Measurements from ENCODE around the gene MBD5. TPM values are rescaled to one million over a fixed set of nuclear protein-coding genes. Genes with fewer than 3 reads are reported as not detected.

The MBD5 gene
- total and polyA plus RNA-seq, 2 donors, result 13.3 to 13.4 TPM

- H3K4me1 ChIP-seq (ENCODE audit: control insufficient read depth in 2 of 2, insufficient read depth in 2 of 2, low read length in 2 of 2), result peaks cover 0 to 11% of the 10 kb centered on the region in 2 donors
- 65% methylated on average over 5 of the region's 5 CpGs for WGBS
- H3K9me3 ChIP-seq (ENCODE audit: control insufficient read depth in 2 of 2, insufficient read depth in 1 of 2, low read length in 1 of 2), result peaks cover 0 to 9% of the 10 kb centered on the region in 2 donors
- no peaks in the 10 kb centered on the region for H3K27me3 ChIP-seq (ENCODE audit: control insufficient read depth in 2 of 2, insufficient read depth in 1 of 2, low read length in 1 of 2)
- H3K36me3 ChIP-seq (ENCODE audit: control insufficient read depth in 2 of 2, insufficient read depth in 2 of 2, low read length in 1 of 2), result no peaks in the 10 kb centered on the region
- DNase-seq (ENCODE audit: low read depth in 6 of 9, low spot score in 9 of 9), result peak in 1 of 9 donors; percentile 40
- no peak overlapping the region for H3K27ac ChIP-seq (ENCODE audit: low read depth in 1 of 2, low read length in 1 of 2)
- no peak overlapping the region for H3K4me3 ChIP-seq (ENCODE audit: low read length in 2 of 2)
These were observed 537.0 kb downstream of the MBD5 start for GRCh38 chr2:148557844-148558436.

- Histone ChIP-seq H3K27ac (ENCODE audit: low read depth in 1 of 2, low read length in 1 of 2) (no peak overlapping the region), H3K27me3 (ENCODE audit: control insufficient read depth in 2 of 2, insufficient read depth in 1 of 2, low read length in 1 of 2) (no peaks in the 10 kb centered on the region), H3K36me3 (ENCODE audit: control insufficient read depth in 2 of 2, insufficient read depth in 2 of 2, low read length in 1 of 2) (no peaks in the 10 kb centered on the region), H3K9me3 (ENCODE audit: control insufficient read depth in 2 of 2, insufficient read depth in 1 of 2, low read length in 1 of 2) (peaks cover 0 to 9% of the 10 kb centered on the region in 2 donors), H3K4me3 (ENCODE audit: low read length in 2 of 2) (no peak overlapping the region), H3K4me1 (ENCODE audit: control insufficient read depth in 2 of 2, insufficient read depth in 2 of 2, low read length in 2 of 2) (no peaks in the 10 kb centered on the region)
- WGBS, result 97% methylated on average over 5 of the region's 5 CpGs
- no peak for DNase-seq (ENCODE audit: low read depth in 6 of 9, low spot score in 9 of 9)
These were observed 539.6 kb downstream of the MBD5 start for GRCh38 chr2:148560496-148560895.

- no peak overlapping the region for H3K27ac ChIP-seq (ENCODE audit: low read depth in 1 of 2, low read length in 1 of 2)
- H3K27me3 ChIP-seq (ENCODE audit: control insufficient read depth in 2 of 2, insufficient read depth in 1 of 2, low read length in 1 of 2), result no peaks in the 10 kb centered on the region
- no peak overlapping the region for H3K4me3 ChIP-seq (ENCODE audit: low read length in 2 of 2)
- no peaks in the 10 kb centered on the region for H3K36me3 ChIP-seq (ENCODE audit: control insufficient read depth in 2 of 2, insufficient read depth in 2 of 2, low read length in 1 of 2)
- no peak for DNase-seq (ENCODE audit: low read depth in 6 of 9, low spot score in 9 of 9)
- 89% methylated on average over 14 of the region's 14 CpGs for WGBS
- H3K4me1 ChIP-seq (ENCODE audit: control insufficient read depth in 2 of 2, insufficient read depth in 2 of 2, low read length in 2 of 2), result no peaks in the 10 kb centered on the region
- peaks cover 0 to 9% of the 10 kb centered on the region in 2 donors for H3K9me3 ChIP-seq (ENCODE audit: control insufficient read depth in 2 of 2, insufficient read depth in 1 of 2, low read length in 1 of 2)
These were observed 540.5 kb downstream of the MBD5 start for GRCh38 chr2:148561389-148561788.

GRCh38 chr2:148565272-148565894 lies 544.5 kb downstream of the MBD5 start:
- H3K27ac ChIP-seq (ENCODE audit: low read depth in 1 of 2, low read length in 1 of 2), result no peak overlapping the region
- WGBS, result 90% methylated on average over 4 of the region's 4 CpGs
- no peak for DNase-seq (ENCODE audit: low read depth in 6 of 9, low spot score in 9 of 9)
- no peak overlapping the region for H3K4me3 ChIP-seq (ENCODE audit: low read length in 2 of 2)
- H3K4me1 ChIP-seq (ENCODE audit: control insufficient read depth in 2 of 2, insufficient read depth in 2 of 2, low read length in 2 of 2), result no peaks in the 10 kb centered on the region
- H3K27me3 ChIP-seq (ENCODE audit: control insufficient read depth in 2 of 2, insufficient read depth in 1 of 2, low read length in 1 of 2), result no peaks in the 10 kb centered on the region
- H3K36me3 ChIP-seq (ENCODE audit: control insufficient read depth in 2 of 2, insufficient read depth in 2 of 2, low read length in 1 of 2), result no peaks in the 10 kb centered on the region
- no peaks in the 10 kb centered on the region for H3K9me3 ChIP-seq (ENCODE audit: control insufficient read depth in 2 of 2, insufficient read depth in 1 of 2, low read length in 1 of 2)

Other genes starting within 250 kb of the MBD5 start
- gene ACVR2A, start 176.1 kb upstream of the MBD5 start, total RNA-seq, result 7.2 TPM
- gene ACVR2A, start 176.1 kb upstream of the MBD5 start, polyA plus RNA-seq, result 6.6 TPM
- gene ORC4, start 354 bp upstream of the MBD5 start, total RNA-seq, result 44.7 TPM
- 22.8 TPM for gene ORC4, start 354 bp upstream of the MBD5 start, polyA plus RNA-seq